GM12801 (cell line): ENCODE measurements around the gene ZMYM1.

Source experiments
- TF ChIP-seq, protein P1 (sequence below): IDR thresholded peaks from one replicate; pipeline ENCODE4 v1.5.1; 2011; ENCODE audit warnings: control low read depth; ENCODE audit not compliant: insufficient read length; ENCODE audit errors: extremely low read depth

Gene ZMYM1

DNA sequence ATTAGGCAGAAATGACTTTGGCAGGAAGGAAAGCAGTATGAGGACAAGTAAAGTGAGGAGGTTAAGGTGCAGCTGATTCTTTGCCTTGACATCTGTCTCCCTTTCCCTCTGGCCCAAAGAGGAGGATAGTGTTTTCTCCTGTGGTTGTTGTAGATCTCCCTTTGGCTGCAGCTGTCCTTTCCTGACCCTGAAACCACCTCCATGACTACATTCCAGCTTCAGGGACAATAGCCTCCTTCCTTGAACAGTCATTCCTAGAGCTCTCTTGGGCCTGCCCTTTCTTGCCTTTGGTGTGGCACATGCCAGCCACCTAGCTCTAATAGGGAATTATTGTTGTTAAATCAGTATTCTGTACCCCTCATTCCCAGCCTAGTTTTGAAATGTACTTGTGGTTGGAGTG lies 6.2 kb downstream of the ZMYM1 start:
- TF ChIP-seq, protein P1, sequence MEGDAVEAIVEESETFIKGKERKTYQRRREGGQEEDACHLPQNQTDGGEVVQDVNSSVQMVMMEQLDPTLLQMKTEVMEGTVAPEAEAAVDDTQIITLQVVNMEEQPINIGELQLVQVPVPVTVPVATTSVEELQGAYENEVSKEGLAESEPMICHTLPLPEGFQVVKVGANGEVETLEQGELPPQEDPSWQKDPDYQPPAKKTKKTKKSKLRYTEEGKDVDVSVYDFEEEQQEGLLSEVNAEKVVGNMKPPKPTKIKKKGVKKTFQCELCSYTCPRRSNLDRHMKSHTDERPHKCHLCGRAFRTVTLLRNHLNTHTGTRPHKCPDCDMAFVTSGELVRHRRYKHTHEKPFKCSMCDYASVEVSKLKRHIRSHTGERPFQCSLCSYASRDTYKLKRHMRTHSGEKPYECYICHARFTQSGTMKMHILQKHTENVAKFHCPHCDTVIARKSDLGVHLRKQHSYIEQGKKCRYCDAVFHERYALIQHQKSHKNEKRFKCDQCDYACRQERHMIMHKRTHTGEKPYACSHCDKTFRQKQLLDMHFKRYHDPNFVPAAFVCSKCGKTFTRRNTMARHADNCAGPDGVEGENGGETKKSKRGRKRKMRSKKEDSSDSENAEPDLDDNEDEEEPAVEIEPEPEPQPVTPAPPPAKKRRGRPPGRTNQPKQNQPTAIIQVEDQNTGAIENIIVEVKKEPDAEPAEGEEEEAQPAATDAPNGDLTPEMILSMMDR, result no peak

DNA sequence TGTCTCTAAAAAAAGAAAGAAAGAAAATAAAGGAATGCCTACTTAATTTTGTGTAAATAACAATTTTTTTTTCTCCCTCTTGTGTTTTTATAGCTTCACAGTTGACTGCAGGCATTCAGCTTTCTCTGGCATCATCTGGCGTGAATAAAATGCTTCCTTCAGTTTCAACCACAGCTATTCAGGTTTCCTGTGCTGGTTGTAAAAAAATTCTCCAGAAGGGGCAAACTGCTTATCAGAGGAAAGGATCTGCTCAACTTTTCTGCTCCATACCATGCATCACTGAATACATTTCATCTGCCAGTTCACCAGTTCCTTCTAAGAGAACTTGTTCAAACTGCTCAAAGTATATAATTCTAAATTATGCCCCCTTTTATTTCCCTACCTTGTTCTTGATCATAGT lies 18.0 kb downstream of the ZMYM1 start:
- TF ChIP-seq, protein P1, result no peak

DNA sequence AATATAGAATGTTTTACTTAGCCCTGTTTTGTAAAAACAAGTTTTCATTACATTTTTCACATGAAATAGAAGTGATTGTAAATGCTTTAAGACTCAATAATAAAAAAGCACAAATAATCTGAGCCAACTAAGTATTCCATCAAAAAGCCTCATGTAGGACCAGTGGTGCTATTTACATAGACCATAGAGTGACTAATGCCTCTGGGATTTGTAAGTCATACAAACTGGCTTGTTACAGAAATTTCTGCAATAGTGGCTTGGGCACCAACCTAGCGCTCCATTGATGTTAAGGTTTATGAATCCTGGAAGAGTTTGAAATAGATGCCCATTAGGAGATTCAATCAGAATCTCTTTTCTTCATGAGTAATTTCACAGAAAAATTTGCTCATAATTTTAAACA lies 31.9 kb downstream of the ZMYM1 start:
- TF ChIP-seq, protein P1, result no peak

DNA sequence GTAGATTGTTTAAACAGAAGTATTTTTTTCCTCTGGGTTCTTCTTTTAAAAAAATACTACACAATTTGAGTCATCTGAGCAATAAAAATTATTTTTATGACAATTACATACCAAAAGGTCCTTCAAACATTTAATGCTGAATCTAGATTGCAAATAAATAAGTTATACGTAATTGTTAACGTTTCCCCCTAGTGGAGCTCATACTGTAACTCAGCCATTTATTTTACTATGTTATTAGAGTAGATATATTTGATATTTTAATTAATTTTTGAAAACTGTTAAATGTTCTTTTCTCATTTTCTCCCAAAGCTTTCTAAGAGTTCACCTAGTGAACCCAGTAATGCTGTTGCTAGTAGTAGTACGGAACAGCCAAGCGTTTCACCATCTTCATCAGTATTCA lies 33.5 kb downstream of the ZMYM1 start:
- TF ChIP-seq, protein P1, result no peak

DNA sequence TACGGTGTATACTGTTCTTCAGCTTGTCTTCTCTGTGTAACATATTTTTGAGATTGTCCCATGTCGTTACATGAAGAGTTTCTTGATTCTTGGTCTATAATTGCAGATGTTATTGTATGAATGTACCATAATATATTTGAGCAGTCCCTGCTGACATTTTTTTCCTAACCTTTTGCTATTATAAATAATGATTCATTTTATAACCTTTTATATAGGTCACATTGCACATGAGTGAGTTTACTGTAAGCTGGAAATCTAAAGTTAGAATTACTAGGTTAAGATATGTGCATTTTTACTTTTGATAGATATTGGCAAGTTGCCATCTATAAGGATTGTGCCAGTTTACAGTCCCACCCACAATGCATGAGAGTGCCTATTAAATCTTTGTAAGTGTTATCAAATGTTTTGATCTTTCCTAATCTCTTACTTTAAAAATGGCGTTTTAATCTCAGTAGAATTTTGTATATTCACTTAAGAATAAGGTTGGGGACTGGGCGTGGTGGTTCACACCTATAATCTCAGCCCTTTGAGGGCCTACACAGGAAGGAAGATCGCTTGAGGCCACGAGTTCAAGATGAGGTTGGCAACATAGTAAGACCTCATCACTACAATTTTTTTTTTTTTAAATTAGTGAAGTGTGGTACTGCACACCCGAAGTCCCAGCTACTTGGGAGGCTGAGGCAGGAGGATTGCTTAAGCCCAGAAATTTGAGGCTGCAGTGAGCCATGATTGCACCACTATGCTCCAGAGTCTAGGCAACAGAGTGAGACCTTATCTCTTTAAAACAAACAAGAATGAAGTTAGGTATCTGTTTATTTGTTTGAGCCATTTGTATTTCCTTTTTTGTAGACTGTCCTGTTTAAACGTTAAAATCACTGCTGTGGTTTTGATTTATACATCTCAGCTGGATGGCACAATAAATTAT lies 36.5 kb downstream of the ZMYM1 start:
- TF ChIP-seq, protein P1, result no peak

DNA sequence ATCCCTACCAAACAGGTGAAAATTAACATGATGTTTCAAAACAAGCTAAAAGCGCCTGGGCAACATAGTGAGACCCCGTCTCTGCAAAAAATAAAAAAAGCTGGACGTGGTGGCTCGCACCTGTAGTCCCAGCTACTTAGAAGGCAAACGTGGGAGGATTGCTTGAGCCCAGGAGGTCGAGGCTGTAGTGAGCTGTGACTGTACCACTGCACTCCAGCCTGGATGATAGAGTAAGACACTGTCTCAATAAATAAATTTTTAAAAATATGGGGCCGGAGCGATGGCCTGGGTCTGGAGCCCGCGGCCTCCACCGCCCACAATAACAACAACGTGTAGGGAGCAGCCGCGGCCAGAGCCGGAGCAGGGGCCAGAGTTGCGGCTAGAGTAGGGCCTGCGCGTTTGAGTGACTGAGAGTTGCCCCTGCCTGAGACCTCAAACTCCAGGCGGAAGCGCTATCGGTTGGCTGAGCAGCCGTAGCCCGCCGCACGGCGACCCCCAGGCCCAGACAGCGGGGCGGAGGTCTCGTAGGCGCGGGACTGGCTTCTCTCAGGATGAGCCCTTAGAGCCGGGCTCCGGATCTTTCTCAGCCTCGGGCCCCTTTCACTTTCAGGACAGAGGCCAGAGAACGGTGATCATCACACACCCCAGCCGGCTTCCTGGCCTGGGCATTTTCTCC lies 41.4 kb downstream of the ZMYM1 start:
- TF ChIP-seq, protein P1, result no peak

DNA sequence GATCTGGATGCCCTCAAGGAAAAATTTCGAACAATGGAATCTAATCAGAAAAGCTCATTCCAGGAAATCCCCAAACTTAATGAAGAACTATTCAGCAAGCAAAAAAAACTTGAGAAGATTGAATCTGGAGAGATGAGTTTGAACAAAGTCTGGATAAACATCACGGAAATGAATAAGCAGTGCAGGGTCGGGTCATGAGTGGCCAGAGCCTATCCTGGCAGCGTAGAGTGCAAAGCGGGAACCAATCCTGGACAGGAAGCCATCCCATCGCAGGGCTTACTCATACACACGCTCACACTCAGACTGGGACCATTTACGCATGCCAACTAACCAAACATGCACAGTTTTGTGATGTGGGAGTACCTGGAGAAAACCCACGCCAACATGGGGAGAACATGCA lies 43.1 kb downstream of the ZMYM1 start:
- TF ChIP-seq, protein P1, result no peak
